GM19395 (cell line): Measurements from ENCODE around the gene CCSER1.

Source experiments
- ATAC-seq: cut with Tn5 transposase; IDR thresholded peaks from one replicate; pipeline ENCODE4 v1.9.1; 2021; ENCODE audit warnings: mild to moderate bottlenecking, moderate library complexity; ENCODE audit not compliant: unreplicated experiment

CCSER1 gene

DNA sequence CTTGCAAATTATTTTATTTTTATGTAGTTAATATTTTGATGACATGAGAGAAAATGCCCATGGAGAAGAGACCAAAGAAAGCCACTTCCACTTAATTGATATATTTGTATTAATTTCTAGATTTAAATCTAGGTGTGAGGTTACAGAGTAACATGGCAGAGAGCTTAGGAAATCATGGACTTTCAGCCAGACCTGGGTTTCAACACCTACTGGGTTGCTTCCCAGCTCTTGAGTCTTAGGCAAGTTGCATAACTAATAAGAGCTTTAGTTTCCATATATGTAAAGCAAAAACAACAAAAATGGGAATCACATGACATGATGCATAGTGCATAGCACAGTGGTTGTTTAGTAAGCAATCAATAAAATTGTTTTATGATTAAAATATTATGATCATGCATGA lies 413.3 kb downstream of the CCSER1 start:
- ATAC-seq: no peak

DNA sequence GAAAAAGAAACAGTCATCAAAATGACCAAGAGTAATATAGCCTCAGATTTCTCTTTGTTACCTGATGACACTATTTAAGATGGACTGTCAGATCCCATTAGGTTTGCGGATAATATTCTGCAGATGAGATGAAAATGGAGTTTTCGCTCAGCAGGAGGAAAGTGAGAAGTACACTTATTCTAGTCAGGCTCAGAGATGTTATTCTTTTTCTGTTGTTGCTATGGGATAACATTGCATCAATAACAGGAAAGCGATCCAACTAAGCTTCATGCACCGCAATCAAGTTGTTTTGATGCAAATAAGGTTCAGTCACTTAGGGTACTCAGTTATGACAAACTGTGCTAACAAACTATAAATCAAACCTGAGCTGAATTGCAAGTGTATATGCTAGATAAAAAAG lies 415.0 kb downstream of the CCSER1 start:
- ATAC-seq: no peak

DNA sequence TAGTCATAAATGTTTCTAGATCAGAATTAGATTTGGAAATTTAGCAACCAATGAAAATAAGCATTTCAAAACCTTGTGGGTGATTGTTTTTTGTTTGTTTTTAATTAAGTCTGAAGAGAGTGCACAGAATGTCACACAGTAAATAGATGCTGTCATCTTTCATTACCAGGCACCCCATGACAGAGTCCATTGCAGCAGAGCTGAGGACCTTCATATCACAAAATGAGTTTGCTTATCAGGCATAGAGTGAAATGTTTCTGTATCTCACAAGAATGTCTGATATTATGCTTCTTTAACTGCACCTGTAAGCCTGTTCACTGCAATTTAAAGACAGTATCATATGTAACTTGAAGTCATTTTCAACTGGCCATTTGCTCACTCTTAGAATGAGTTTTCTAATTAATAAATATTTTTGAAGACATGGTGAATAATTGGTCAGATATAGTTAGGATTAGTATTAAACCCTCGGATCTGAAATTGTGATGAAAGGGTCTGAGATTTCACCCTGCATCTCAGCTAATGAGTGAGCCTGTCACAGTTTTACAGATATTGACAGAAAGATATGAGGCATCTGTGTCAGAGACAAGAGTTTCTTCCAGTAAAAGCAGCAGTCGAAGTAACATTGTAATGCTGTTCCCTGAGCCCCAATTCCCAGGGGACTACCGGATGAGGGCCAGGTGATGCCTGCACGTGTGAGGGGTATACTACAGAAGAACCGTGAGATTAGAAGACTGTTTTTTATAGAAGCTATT lies 416.4 kb downstream of the CCSER1 start:
- ATAC-seq: no peak

DNA sequence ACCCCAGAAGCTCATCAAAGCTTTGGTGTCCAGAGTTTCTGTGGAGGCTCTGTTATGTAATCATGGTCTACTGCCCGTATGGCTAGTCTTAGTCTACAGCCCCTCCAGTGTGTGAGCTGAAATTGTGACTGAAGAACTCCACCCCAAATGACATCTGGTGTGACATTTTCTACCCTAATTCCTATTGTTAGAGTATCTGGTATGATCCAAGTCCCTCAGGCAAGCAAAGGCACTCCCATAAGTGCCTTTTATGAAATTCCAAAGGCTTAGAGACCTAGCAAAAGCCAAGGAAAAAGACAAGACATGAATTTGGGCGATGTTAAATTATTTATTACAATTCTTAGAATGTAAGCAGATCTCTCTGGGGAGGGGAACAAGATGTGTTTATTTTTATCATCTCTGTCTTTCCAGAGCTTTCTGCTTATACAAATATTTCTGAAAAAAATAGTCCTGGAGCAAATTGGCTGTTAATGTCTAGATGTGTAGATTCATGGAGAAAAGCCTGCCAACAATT lies 417.4 kb downstream of the CCSER1 start:
- ATAC-seq: no peak

DNA sequence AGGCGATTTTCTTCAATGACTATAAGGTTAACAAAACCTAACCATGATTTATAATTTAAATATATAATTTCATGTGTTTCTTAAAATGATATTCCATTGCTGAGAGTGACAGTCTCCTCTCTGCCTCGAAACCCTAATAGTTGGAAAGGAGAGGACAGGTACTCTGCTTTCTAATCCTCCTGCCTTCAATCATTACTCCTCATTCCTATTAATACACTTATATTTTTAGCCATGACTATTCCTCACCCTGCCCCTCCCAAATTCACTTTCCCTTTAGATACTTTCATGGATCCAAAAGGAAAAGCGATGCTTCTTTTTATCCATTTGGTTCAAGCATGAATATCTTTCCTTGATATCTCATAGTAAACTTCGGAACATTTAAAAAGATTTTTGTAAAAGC lies 418.2 kb downstream of the CCSER1 start:
- no peak for ATAC-seq

DNA sequence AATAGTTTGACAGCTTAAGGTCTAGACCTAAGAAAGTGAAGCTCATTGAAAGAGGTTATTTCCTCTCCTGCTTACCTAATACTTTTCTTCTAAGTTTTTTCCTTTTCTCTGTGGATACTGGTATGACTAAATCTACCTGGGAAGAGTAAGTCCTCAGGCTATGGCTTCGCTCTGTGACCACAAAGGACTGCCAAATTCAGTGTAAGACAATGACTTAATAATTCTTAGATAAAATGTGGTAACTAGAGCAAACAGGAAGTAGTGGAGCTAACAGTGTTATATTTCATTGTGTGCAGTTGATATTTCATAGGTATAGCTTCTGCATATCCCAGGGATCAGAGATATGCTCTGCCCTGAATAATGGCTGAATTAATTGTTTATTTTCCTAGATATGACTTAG lies 418.9 kb downstream of the CCSER1 start:
- ATAC-seq: peak; percentile 52

DNA sequence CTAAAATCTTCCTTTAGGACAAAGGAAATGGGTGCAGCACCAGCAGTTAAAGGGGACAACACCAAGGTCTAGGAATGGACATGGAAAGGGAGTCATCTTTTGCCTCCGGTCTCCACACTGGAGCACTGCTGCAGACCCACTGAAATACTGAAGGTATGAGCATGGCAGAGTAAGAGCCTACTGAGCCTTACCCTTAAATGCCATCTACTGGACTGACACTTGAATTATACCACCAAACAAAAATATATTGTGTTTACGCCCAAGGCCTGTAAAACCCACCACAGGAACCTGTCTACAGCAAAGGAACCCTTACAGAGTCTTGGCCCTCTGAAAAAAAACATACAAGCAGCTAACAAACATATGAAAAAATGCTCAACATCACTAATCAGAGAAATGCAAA lies 443.4 kb downstream of the CCSER1 start:
- ATAC-seq: no peak

DNA sequence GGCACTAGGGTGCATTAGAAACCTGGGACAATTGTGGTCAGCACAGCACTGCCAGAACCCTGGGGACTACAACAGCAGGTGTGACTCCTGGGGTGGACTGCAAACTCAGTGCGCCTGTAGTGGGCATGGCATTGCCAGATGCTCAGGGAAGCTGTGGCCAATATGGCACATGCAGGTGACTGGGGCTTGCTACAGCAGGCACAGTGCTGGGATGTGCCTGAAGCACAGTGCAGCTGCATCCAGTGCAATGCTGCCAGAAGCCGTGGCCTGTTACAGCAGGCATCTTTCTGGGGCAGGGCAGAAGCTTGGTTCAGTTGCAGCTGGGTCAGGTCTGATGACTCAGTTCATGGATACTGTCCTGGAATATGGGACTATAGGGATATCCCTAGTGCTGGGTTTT lies 445.8 kb downstream of the CCSER1 start:
- no peak for ATAC-seq

DNA sequence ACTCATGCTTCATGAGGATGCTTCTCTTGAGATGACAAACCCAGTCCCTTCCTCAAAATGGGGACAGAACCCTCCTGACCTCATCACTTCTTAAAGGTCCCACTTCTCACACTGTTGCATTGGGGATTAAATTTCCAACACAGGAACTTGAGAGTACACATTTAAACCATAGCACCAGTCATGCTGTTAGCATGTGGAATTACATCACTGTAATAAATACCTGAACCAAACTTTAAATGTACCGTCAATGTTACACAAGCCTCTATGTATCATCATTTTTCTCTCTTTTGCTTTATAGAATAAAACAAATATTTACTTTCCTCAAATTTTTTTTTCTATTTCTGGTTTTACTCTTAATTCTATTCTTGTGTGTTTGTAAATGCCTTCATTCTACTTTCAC lies 448.2 kb downstream of the CCSER1 start:
- ATAC-seq: no peak

DNA sequence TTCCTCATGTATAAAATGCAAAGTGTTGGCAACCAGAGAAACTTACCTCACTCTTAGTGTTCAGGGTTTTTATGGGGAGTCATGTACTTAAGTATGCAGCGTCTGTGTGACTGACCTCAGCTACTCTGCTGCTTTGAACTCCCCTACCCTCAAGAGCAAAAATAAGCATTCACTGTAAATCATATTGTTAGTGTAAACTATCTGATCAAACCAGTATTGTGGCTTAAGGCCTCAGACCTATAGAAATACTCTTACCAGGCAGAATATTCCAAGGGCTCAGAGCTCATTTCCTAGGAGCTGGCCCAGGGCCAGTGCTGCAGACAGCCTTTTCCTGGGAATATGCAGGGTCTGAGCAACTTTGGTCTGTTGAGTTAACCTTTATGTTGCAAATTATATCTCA lies 453.1 kb downstream of the CCSER1 start:
- no peak for ATAC-seq

DNA sequence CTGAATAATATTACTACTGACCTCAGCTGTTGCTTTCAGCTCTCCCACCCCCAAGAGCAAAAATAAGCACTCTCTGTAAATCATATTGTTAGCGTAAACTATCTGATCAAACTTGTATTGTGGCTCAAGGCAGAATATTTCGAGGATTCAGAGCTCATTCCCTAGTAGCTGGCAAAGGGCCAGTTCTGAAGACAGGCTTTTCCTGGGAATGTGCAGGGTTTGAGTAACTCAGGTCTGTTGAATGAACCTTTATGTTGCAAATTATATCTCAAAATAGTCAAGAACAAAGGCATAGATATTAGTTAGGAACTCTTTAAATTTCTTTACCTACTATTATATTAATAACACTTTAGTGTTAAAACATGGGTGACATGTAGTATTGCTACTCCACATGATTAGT lies 454.9 kb downstream of the CCSER1 start:
- ATAC-seq: no peak

DNA sequence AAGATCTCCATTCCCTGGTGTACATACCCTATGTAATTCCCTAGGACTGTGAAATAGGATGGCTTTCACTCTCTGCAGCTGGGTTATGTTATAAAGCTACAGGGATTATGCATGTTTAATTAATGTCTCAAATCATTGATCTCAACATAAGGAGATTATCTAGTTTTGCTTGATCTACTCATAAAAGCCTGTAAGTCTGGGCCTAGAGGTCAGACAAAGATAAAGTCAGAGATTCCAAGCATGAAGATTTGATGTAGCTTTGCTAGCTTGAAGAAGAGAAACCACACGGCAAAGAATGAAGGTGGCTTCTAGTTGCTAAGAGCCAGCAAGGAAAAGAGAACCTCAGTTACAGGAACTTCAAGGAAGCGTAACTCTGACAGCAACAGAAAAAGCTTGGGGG lies 456.9 kb downstream of the CCSER1 start:
- ATAC-seq: no peak

DNA sequence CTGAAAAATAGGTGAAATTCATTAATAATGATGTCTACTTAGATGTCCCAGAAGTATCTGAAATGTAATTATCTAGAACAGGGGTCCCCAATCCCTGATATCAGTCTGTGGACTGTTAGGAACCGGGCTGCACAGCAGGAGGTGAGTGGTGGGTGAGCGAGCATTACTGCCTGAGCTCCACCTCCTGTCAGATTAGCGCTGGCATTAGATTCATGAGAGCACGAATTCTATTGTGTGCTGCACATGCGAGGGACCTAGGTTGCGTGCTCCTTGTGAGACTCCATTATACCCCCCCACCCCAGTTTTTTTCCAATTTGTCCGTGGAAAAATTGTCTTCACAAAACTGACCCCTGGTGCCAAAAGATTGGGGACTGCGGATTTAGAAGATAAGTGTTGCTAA lies 458.8 kb downstream of the CCSER1 start:
- ATAC-seq: no peak

DNA sequence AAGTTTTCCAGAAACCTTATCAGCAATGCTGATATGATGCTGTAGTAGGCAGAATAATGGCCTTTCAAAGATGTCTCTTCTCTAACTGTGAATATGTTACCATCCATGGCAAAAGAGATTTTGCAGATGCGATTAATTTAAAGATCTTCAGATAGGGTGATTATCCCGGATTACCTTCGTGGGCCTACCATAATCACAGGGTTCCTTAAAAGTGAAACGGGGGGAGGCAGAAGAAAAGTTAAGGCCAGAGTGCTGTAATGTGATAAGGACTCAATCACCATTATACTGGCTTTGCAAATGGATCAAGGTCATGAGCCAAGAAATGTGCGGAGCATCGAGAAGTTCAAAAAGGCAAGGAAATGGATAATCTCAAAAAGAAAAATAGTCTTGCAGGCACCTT lies 459.6 kb downstream of the CCSER1 start:
- ATAC-seq: no peak

DNA sequence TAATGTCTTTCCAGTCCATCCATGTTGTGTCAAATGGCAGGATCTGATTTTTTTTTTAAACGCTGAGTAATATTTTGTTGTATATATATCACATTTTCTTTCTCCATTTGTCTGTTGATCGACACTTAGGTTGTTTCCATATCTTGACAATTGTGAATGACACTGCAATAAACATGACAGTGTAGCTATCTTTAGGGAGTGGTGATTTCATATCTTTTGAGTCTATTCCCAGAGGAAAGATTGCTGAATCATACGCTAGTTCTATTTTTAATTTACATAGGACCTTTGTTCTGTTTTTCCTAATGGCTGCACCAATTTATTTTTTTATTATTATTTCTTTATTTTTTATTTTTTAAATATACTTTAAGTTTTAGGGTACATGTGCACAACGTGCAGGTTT lies 470.7 kb downstream of the CCSER1 start:
- ATAC-seq: no peak

DNA sequence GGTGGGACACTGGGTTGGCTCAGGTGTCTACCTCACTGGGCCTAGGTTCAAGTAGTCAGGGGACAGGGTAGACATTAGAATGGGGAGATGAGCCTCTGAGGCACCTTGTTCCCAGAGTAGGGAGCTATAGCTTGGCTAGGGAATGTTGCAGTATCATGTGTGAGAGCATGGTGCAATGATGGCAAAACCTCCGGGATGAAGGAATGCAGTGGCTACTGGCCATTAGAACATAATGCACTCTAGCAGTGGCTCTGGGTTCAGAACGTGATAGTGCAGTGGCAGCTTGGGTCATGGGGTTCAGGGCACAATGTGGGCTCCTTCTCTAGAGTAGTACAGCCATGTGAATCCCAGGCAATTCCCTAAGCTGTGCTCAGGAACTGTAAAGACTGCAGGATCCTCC lies 471.5 kb downstream of the CCSER1 start:
- no peak for ATAC-seq

DNA sequence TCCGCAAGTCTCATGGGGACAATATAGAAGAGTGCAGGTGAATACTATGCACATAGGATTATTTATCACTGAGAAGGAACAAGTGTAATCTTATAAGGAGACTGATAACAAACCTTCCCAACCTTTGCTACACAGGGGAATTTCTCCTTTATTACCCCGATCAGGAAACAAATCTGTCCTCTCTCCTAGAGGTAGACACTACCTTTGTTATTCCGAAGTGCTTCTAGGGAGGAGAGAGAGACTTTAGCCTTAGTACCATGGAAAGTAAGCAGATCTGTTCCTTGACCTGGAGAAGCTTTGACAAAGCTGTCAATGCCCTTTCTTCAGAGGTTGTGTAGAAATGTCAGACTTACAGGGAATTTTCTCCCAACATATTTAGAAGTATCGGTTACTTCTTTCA lies 475.5 kb downstream of the CCSER1 start:
- no peak for ATAC-seq

DNA sequence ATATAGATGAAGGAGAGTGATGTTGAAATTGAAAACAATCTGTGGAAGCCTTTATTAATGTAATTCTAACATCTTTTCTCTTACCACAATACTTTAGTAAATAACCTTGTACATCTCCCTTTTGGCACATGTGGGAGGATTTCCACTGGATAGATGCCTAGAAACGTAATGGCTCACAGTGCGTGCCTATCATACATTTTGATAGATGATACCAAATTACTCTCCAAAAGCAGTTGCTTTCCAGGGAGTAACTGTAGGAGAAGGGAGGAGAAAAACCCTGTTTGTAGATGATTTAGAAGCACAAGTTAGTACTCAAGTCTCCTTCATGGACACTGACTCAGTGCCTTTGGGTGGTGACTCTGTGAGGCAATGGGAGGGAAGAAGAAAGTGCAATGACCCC lies 476.3 kb downstream of the CCSER1 start:
- no peak for ATAC-seq

DNA sequence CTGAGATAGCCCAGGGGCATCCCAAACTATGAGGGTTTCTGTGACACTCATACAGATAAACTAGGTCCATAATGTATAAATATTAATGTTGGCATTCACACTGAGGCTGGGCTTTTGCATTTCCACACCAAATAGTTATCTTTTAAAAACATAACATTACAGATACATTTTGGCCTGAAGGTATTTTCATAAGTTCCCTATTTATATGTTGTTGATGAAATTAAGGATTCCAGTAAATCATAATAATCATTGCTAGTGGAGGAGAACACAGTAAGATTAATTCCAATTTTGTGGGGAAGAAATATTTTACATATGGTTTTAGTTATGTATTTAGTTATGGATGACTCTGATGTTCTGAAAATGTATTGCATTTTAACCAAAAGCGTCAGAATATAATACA lies 479.6 kb downstream of the CCSER1 start:
- ATAC-seq: no peak

DNA sequence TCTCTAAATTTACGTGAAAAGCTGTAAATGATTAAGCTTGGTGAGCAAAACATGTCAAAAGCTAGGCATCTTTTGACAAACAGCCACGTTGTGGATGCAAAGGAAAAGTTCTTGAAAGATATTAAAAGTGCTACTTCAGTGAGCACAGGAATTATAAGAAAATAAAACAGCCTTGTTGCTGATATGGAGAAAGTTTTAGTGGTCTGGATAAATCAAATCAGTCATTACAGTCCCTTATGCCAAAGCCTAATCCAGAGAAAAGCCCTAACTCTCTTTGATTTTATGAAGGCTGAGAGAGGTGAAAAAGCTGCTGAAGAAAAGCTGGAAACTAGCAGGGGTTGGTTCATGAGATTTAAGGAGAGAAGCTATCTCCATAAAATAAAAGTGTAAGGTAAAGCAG lies 487.2 kb downstream of the CCSER1 start:
- no peak for ATAC-seq

DNA sequence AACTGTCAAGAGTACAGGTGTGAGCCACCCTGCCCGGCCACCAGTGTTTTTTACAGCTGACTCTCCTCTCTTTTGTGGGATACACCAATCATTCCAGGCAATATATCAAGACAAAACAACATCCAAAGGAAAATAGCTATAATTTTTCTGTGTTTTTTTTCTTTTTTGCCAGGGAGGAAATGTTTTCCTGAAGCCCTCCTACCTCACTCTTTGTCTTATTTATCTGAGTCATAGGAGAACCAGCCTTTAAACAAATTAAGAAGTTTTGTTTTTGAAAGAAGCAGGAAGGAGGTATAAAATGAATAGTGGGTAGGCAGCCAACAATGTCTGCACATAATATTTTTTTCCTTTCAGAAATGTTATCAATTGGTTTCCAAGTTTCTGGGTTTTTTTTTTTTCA lies 493.9 kb downstream of the CCSER1 start:
- ATAC-seq: no peak

DNA sequence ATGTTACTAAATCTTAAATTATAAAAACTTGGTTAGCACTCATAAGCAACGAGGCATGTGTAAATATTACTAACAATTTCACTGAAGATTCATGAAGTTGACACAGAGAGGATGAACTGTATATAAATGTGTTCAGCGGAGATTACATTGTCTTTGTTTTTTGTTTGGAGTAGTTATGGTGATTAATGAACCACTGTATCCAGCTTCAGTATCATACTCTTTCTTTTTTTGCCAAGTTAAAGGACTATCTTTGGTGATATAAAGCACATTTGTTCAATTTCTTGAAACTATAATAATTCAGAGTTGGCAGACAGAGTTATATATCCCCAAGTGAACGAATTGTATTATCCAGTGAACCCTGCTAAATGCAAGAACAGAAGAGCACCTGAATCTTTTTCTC lies 497.6 kb downstream of the CCSER1 start:
- no peak for ATAC-seq
